Measurements from ENCODE around the gene RASGRP1.
"Not testable (repeated sequence)": the region's sequence is repeated elsewhere in the genome, so short reads cannot be mapped to it uniquely, and the experiment has no call there.

Gene RASGRP1

GRCh38 chr15:38588672-38589071 lies 24.1 kb upstream of the RASGRP1 start:
- Histone ChIP-seq H3K27me3 (ENCODE audit: insufficient read depth, poor library complexity, severe bottlenecking) (no peaks in the 10 kb centered on the region), H3K27ac (replicated peaks) (no peak overlapping the region), H3K4me3 (replicated peaks; ENCODE audit: insufficient read depth, low read length) (no peak overlapping the region)
- no peak for DNase-seq (ENCODE audit: low read depth in 1 of 2, low spot score in 1 of 2)
- TF ChIP-seq REST (IDR thresholded peaks at IDR 0.05; ENCODE audit: insufficient replicate concordance, low read depth) (no peak), GABPA (IDR thresholded peaks at IDR 0.05; ENCODE audit: low read depth) (no peak), POLR2AphosphoS5 (IDR thresholded peaks at IDR 0.05; ENCODE audit: low read depth) (no peak), SPI1 (IDR thresholded peaks at IDR 0.05; ENCODE audit: borderline replicate concordance, low read depth) (no peak), CTCF (IDR thresholded peaks at IDR 0.05; ENCODE audit: insufficient read depth, low read length) (no peak)

GRCh38 chr15:38587214-38587613 lies 22.6 kb upstream of the RASGRP1 start:
- no peak for DNase-seq (ENCODE audit: low read depth in 1 of 2, low spot score in 1 of 2)
- H3K27me3 ChIP-seq (ENCODE audit: insufficient read depth, poor library complexity, severe bottlenecking) = no peaks in the 10 kb centered on the region
- no peak overlapping the region for H3K4me3 ChIP-seq (replicated peaks; ENCODE audit: insufficient read depth, low read length)
- no peak overlapping the region for H3K27ac ChIP-seq (replicated peaks)
- no peak for TF ChIP-seq CTCF (IDR thresholded peaks at IDR 0.05; ENCODE audit: insufficient read depth, low read length)
- TF ChIP-seq GABPA (IDR thresholded peaks at IDR 0.05; ENCODE audit: low read depth) = no peak
- TF ChIP-seq REST (IDR thresholded peaks at IDR 0.05; ENCODE audit: insufficient replicate concordance, low read depth) = no peak
- no peak for TF ChIP-seq POLR2AphosphoS5 (IDR thresholded peaks at IDR 0.05; ENCODE audit: low read depth)
- no peak for TF ChIP-seq SPI1 (IDR thresholded peaks at IDR 0.05; ENCODE audit: borderline replicate concordance, low read depth)

GRCh38 chr15:38586005-38586404 lies 21.4 kb upstream of the RASGRP1 start:
- not testable (repeated sequence) for H3K27ac ChIP-seq (replicated peaks); H3K27me3 ChIP-seq (ENCODE audit: insufficient read depth, poor library complexity, severe bottlenecking); H3K4me3 ChIP-seq (replicated peaks; ENCODE audit: insufficient read depth, low read length); DNase-seq (ENCODE audit: low read depth in 1 of 2, low spot score in 1 of 2)

- no peak for TF ChIP-seq GABPA (IDR thresholded peaks at IDR 0.05; ENCODE audit: low read depth)
- TF ChIP-seq CTCF (IDR thresholded peaks at IDR 0.05; ENCODE audit: insufficient read depth, low read length) = no peak
- no peak for TF ChIP-seq REST (IDR thresholded peaks at IDR 0.05; ENCODE audit: insufficient replicate concordance, low read depth)
- no peak for TF ChIP-seq POLR2AphosphoS5 (IDR thresholded peaks at IDR 0.05; ENCODE audit: low read depth)
- TF ChIP-seq SPI1 (IDR thresholded peaks at IDR 0.05; ENCODE audit: borderline replicate concordance, low read depth) = no peak
- Histone ChIP-seq H3K4me3 (replicated peaks; ENCODE audit: insufficient read depth, low read length) (no peak overlapping the region), H3K27ac (replicated peaks) (no peak overlapping the region)
Measured at GRCh38 chr15:38578626-38579025, 14.0 kb upstream of the RASGRP1 start.

More at GRCh38 chr15:38578626-38579025, 14.0 kb upstream of the RASGRP1 start:
- DNase-seq (ENCODE audit: low read depth in 1 of 2, low spot score in 1 of 2) = no peak
- no peaks in the 10 kb centered on the region for H3K27me3 ChIP-seq (ENCODE audit: insufficient read depth, poor library complexity, severe bottlenecking)

Data from HL-60 (cell line).